Caco-2 (cell line): ENCODE data around the gene TSEN2. TPM values are rescaled to one million over a fixed set of nuclear protein-coding genes. Genes with fewer than 3 reads are reported as not detected.

Experiments used
- BruUV-seq: library from RNA; stranded (reverse); fragments of 400-500 nt; replicated peaks from 2 replicates; lab custom pipeline; 2021; lab: Mats Ljungman, UMichigan
- CTCF ChIA-PET: fragments of 300-600 bp; sonication (Branson Sonifier 250); formaldehyde crosslinking; loops from one replicate; lab custom pipeline; 2022; ENCODE audit warnings: antibody characterized with exemption; lab: Charles Lee
- POLR2A ChIA-PET: fragments of 300-600 bp; sonication (Branson Sonifier 250); formaldehyde crosslinking; loops from one replicate; lab custom pipeline; 2022; ENCODE audit warnings: antibody characterized with exemption; lab: Charles Lee
- DNase-seq, 2 experiments: peaks; one replicate each; pipeline versions ENCODE4 v3.0.0 to v3.0.0-alpha.2; 2020 to 2022
- H3K27me3 ChIP-seq: replicated peaks from 2 replicates; pipeline ENCODE4 v1.6.0; 2011; ENCODE audit warnings: low read length; ENCODE audit not compliant: control insufficient read depth, insufficient read depth
- H3K36me3 ChIP-seq: 2 replicates; pipeline ENCODE4 v1.5.1; 2011; ENCODE audit warnings: low read length; ENCODE audit not compliant: control insufficient read depth, insufficient read depth
- H3K4me1 ChIP-seq: fragments of 250-450 bp; sonication (Bioruptor Pico); 2 replicates; pipeline ENCODE4 v1.5.1; 2020; ENCODE audit warnings: mild to moderate bottlenecking
- H3K4me3 ChIP-seq: 2 replicates; pipeline ENCODE4 v1.5.1; 2011; ENCODE audit warnings: low read depth, mild to moderate bottlenecking, control low read depth, low read length
- H3K9me3 ChIP-seq: fragments of 250-450 bp; sonication (Bioruptor Pico); 2 replicates; pipeline ENCODE4 v1.5.1; 2020; ENCODE audit warnings: mild to moderate bottlenecking, moderate library complexity
- H3K27ac Mint-ChIP-seq: one replicate; pipeline ENCODE4 v1.8.0; 2022; ENCODE audit warnings: mixed read lengths; ENCODE audit not compliant: unreplicated experiment
- H3K27me3 Mint-ChIP-seq: one replicate; pipeline ENCODE4 v1.8.0; 2022; ENCODE audit warnings: mixed read lengths; ENCODE audit not compliant: insufficient read depth, unreplicated experiment
- H3K36me3 Mint-ChIP-seq: one replicate; pipeline ENCODE4 v1.8.0; 2022; ENCODE audit warnings: mild to moderate bottlenecking, mixed read lengths; ENCODE audit not compliant: insufficient read depth, unreplicated experiment
- H3K4me1 Mint-ChIP-seq: one replicate; pipeline ENCODE4 v1.8.0; 2022; ENCODE audit warnings: low read depth, mixed read lengths; ENCODE audit not compliant: unreplicated experiment
- H3K4me3 Mint-ChIP-seq: one replicate; pipeline ENCODE4 v1.8.0; 2022; ENCODE audit warnings: mild to moderate bottlenecking, moderate library complexity, mixed read lengths; ENCODE audit not compliant: unreplicated experiment
- H3K9me3 Mint-ChIP-seq: one replicate; pipeline ENCODE4 v1.8.0; 2022; ENCODE audit warnings: mixed read lengths; ENCODE audit not compliant: unreplicated experiment
- CTCF ChIP-seq, 2 experiments: fragments of 200-600 bp in 1 of 2; IDR thresholded peaks; 1 replicate in 1 of 2; 2 replicates in 1 of 2; pipeline versions ENCODE4 v1.5.1 to v1.8.0; 2011 to 2022; ENCODE audit warnings: antibody characterized with exemption in 1 of 2, control low read depth in 1 of 2, inconsistent platforms in 1 of 2, low read depth in 1 of 2, low read length in 1 of 2, mild to moderate bottlenecking in 1 of 2, moderate library complexity in 1 of 2; ENCODE audit not compliant: insufficient read depth in 1 of 2, severe bottlenecking in 1 of 2, unreplicated experiment in 1 of 2
- intact Hi-C: fragments of 100-400 bp; cut with micrococcal nuclease; formaldehyde crosslinking; loops from one replicate; pipeline ENCODE4 v1.10.0; 2022; ENCODE audit not compliant: unreplicated experiment
- total RNA-seq: library from RNA; stranded (reverse); gene quantifications from 2 replicates; pipeline ENCODE4 v1.2.3, GENCODE V29; 2022

Gene TSEN2
- total RNA-seq, 1 experiment from 2014 or later: 19.6 TPM

- Mint-ChIP-seq H3K27ac (no peak overlapping the region), H3K36me3 (no peaks in the 10 kb centered on the region), H3K4me3 (no peak overlapping the region), H3K4me1 (no peaks in the 10 kb centered on the region), H3K9me3 (no peaks in the 10 kb centered on the region), H3K27me3 (no peaks in the 10 kb centered on the region)
- no peak overlapping the region for H3K4me3 ChIP-seq
- CTCF ChIA-PET: no interaction called here
- no TSS peak for BruUV-seq
- TF ChIP-seq CTCF (IDR thresholded peaks at IDR 0.05; ENCODE audit: insufficient read depth in 1 of 2, low read depth in 1 of 2, low read length in 1 of 2, severe bottlenecking in 1 of 2, unreplicated experiment in 1 of 2): no peak
- no peaks in the 10 kb centered on the region for H3K36me3 ChIP-seq
- no peaks in the 10 kb centered on the region for H3K9me3 ChIP-seq
- no peaks in the 10 kb centered on the region; the same call in 1 of the 2 replicates for H3K4me1 ChIP-seq
- DNase-seq: no peak
- H3K27me3 ChIP-seq: no peaks in the 10 kb centered on the region
- POLR2A ChIA-PET: no interaction called here
- intact Hi-C loops: no loop called here
These were observed 13.6 kb upstream of the TSEN2 start for GRCh38 chr3:12470680-12471079.

GRCh38 chr3:12471241-12471640 is 13.0 kb upstream of the TSEN2 start:
- Mint-ChIP-seq H3K4me1 (no peaks in the 10 kb centered on the region), H3K27me3 (no peaks in the 10 kb centered on the region), H3K9me3 (no peaks in the 10 kb centered on the region), H3K4me3 (no peak overlapping the region), H3K36me3 (no peaks in the 10 kb centered on the region), H3K27ac (no peak overlapping the region)
- H3K9me3 ChIP-seq: no peaks in the 10 kb centered on the region
- no peak for TF ChIP-seq CTCF (IDR thresholded peaks at IDR 0.05; ENCODE audit: insufficient read depth in 1 of 2, low read depth in 1 of 2, low read length in 1 of 2, severe bottlenecking in 1 of 2, unreplicated experiment in 1 of 2)
- H3K4me1 ChIP-seq: peaks cover 4% of the 10 kb centered on the region
- no peaks in the 10 kb centered on the region for H3K36me3 ChIP-seq
- H3K4me3 ChIP-seq: no peak overlapping the region
- no TSS peak for BruUV-seq
- ChIA-PET POLR2A (no interaction called here), CTCF (interaction anchor here (0.6 to 0.7 kb wide), 2 partner anchors 91 to 254 kb away, joined by 4 read pairs; no protein-coding TSS in a partner anchor)
- no peak for DNase-seq
- intact Hi-C loops: no loop called here
- H3K27me3 ChIP-seq: no peaks in the 10 kb centered on the region

DNA sequence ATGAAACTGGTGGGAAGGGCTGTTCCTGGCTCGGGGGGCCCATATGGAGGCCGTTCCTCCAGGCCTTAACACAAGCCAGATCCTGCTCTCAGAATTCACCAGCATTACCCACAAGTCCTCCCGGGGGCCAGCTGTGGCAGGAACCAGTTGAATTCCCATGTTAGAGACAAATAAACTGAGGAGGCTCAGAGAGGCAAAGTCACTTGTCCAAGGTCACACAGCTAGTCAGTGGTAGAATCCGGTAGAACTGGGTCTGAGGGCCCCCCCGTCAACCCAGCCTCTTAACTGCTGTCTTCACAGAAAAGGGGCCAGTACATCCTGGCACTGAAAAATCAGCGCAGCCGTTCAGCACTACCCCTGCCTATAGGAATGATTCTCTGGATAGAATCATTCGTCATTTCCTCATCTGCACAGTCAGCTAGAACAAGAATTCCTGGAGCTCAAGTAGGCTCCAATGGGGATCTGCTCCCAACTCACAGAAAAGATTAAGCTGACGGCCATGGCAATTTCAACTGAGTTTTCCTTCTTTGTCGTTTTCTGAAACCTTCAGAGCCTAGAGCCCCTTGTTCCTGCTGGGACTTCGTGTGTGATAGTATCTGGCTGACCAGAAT is 12.2 kb upstream of the TSEN2 start:
- no TSS peak for BruUV-seq
- H3K9me3 Mint-ChIP-seq: no peaks in the 10 kb centered on the region
- no peak for TF ChIP-seq CTCF (IDR thresholded peaks at IDR 0.05; ENCODE audit: insufficient read depth in 1 of 2, low read depth in 1 of 2, low read length in 1 of 2, severe bottlenecking in 1 of 2, unreplicated experiment in 1 of 2)
- no peak for DNase-seq
- no peak overlapping the region for H3K4me3 Mint-ChIP-seq
- CTCF ChIA-PET: interaction anchor here (1.2 kb wide), 1 partner anchor 12 kb away, joined by 3 read pairs; the partner anchor contains the start of gene TSEN2
- POLR2A ChIA-PET: no interaction called here
- H3K4me3 ChIP-seq: no peak overlapping the region
- no peaks in the 10 kb centered on the region for H3K9me3 ChIP-seq
- no peaks in the 10 kb centered on the region for H3K4me1 Mint-ChIP-seq
- no peaks in the 10 kb centered on the region for H3K27me3 ChIP-seq
- no peaks in the 10 kb centered on the region for H3K36me3 Mint-ChIP-seq
- H3K27ac Mint-ChIP-seq: no peak overlapping the region
- H3K27me3 Mint-ChIP-seq: no peaks in the 10 kb centered on the region
- no peaks in the 10 kb centered on the region for H3K36me3 ChIP-seq
- intact Hi-C loops: no loop called here
- H3K4me1 ChIP-seq: peaks cover 9% of the 10 kb centered on the region
